Activated T-helper 1 cell treated with Interleukin-2 at 50 U/mL for 16 hours (primary cell): ENCODE results near the gene ST3GAL3.

ENCODE experiments used
- DNase-seq: peaks from one replicate; pipeline ENCODE4 v3.0.0-alpha.2; 2020; ENCODE audit warnings: low read depth

Gene ST3GAL3

GRCh38 chr1:43851561-43852338 lies 144.4 kb downstream of the ST3GAL3 start:
- no peak for DNase-seq

GRCh38 chr1:43853161-43853921 lies 146.0 kb downstream of the ST3GAL3 start:
- DNase-seq, result no peak

- DNase-seq, result no peak
These were observed 147.1 kb downstream of the ST3GAL3 start for GRCh38 chr1:43854473-43854872.

- DNase-seq, result no peak
These were observed 148.9 kb downstream of the ST3GAL3 start for GRCh38 chr1:43856188-43856587.

- no peak for DNase-seq
These were observed 149.8 kb downstream of the ST3GAL3 start for GRCh38 chr1:43857163-43857562.

- DNase-seq, result no peak
These were observed 151.0 kb downstream of the ST3GAL3 start for GRCh38 chr1:43858324-43858723.

- DNase-seq, result no peak
These were observed 154.0 kb downstream of the ST3GAL3 start for GRCh38 chr1:43861337-43861736.

GRCh38 chr1:43861988-43862735 lies 154.8 kb downstream of the ST3GAL3 start:
- DNase-seq, result no peak

- DNase-seq, result no peak
These were observed 157.0 kb downstream of the ST3GAL3 start for GRCh38 chr1:43864111-43865045.

GRCh38 chr1:43866201-43866600 lies 158.9 kb downstream of the ST3GAL3 start:
- DNase-seq, result no peak

- DNase-seq, result no peak
These were observed 160.8 kb downstream of the ST3GAL3 start for GRCh38 chr1:43867976-43868740.

GRCh38 chr1:43868741-43869067 lies 161.4 kb downstream of the ST3GAL3 start:
- no peak for DNase-seq

- no peak for DNase-seq
These were observed 163.0 kb downstream of the ST3GAL3 start for GRCh38 chr1:43870306-43870705.

- DNase-seq, result no peak
These were observed 164.0 kb downstream of the ST3GAL3 start for GRCh38 chr1:43871181-43871910.

GRCh38 chr1:43872280-43872679 lies 164.9 kb downstream of the ST3GAL3 start:
- DNase-seq, result no peak

- DNase-seq, result no peak
These were observed 166.5 kb downstream of the ST3GAL3 start for GRCh38 chr1:43873851-43874250.

GRCh38 chr1:43874716-43875115 lies 167.4 kb downstream of the ST3GAL3 start:
- DNase-seq, result no peak

- DNase-seq, result no peak
These were observed 168.0 kb downstream of the ST3GAL3 start for GRCh38 chr1:43875331-43875730.

- DNase-seq, result no peak
These were observed 169.8 kb downstream of the ST3GAL3 start for GRCh38 chr1:43877101-43877500.

- no peak for DNase-seq
These were observed 171.1 kb downstream of the ST3GAL3 start for GRCh38 chr1:43878440-43878839.
